HepG2 (cell line): ENCODE data around the gene LRRC45. TPM values are rescaled to one million over a fixed set of nuclear protein-coding genes. Genes with fewer than 3 reads are reported as not detected.

ENCODE experiments used
- EZH2 ChIP-seq: conservative IDR thresholded peaks from 2 replicates; pipeline ENCODE4 v1.6.1; 2012; ENCODE audit warnings: mild to moderate bottlenecking, low read depth, low read length, moderate library complexity
- GTF3A ChIP-seq: sonication (generic); formaldehyde crosslinking; conservative IDR thresholded peaks from 2 replicates; pipeline ENCODE4 v1.4.0; 2020; ENCODE audit warnings: mild to moderate bottlenecking, missing genetic modification reagents
- JARID2 ChIP-seq: sonication (generic); formaldehyde crosslinking; IDR thresholded peaks from 2 replicates; pipeline ENCODE4 v1.8.1; 2023; ENCODE audit warnings: missing genetic modification reagents, inconsistent platforms; ENCODE audit not compliant: insufficient replicate concordance
- MIER3 ChIP-seq: IDR thresholded peaks from 2 replicates; pipeline ENCODE4 v1.6.1; 2016; ENCODE audit warnings: missing compliant biosample characterization, borderline replicate concordance
- MTF1 ChIP-seq: sonication (generic); formaldehyde crosslinking; IDR thresholded peaks from 2 replicates; pipeline ENCODE4 v1.5.0; 2020; ENCODE audit warnings: missing genetic modification reagents
- SUZ12 ChIP-seq: fragments of 150-350 bp; IDR thresholded peaks from 2 replicates; pipeline ENCODE4 v1.6.1; 2014; ENCODE audit warnings: low read depth, low read length
- U2AF2 ChIP-seq: fragments of 200-400 bp; formaldehyde crosslinking; IDR thresholded peaks from 2 replicates; pipeline ENCODE4 v1.6.1; 2017; ENCODE audit warnings: low read depth, mild to moderate bottlenecking, low read length
- YEATS4 ChIP-seq: sonication (generic); formaldehyde crosslinking; IDR thresholded peaks from 2 replicates; pipeline ENCODE4 v1.4.0; 2020; ENCODE audit warnings: missing genetic modification reagents, borderline replicate concordance
- ZBTB20 ChIP-seq: sonication (generic); formaldehyde crosslinking; IDR thresholded peaks from 2 replicates; pipeline ENCODE4 v1.8.1; 2023; ENCODE audit warnings: missing genetic modification reagents, low read depth, mild to moderate bottlenecking, borderline replicate concordance
- ZBTB3 ChIP-seq: sonication (generic); formaldehyde crosslinking; IDR thresholded peaks from 2 replicates; pipeline ENCODE4 v1.4.0; 2020; ENCODE audit warnings: low read depth, mild to moderate bottlenecking, moderate library complexity, missing genetic modification reagents, borderline replicate concordance
- ZEB1 ChIP-seq: IDR thresholded peaks from 2 replicates; pipeline ENCODE4 v1.6.1; 2012; ENCODE audit warnings: mild to moderate bottlenecking, low read depth, inconsistent platforms; ENCODE audit not compliant: insufficient replicate concordance
- ZNF335 ChIP-seq: sonication (generic); formaldehyde crosslinking; IDR thresholded peaks from 2 replicates; pipeline ENCODE4 v1.4.0; 2020; ENCODE audit warnings: missing genetic modification reagents
- ZNF607 ChIP-seq: sonication (generic); formaldehyde crosslinking; IDR thresholded peaks from 2 replicates; pipeline ENCODE4 v1.5.1; 2020; ENCODE audit warnings: missing genetic modification reagents, mild to moderate bottlenecking, borderline replicate concordance
- ZNF761 ChIP-seq: sonication (generic); formaldehyde crosslinking; conservative IDR thresholded peaks from 2 replicates; pipeline ENCODE4 v1.4.0; 2020; ENCODE audit warnings: mild to moderate bottlenecking, missing genetic modification reagents
- polyA plus RNA-seq, 8 experiments: library from polyadenylated mRNA; depleted of rRNA in 3 of 8; stranded (reverse) in 7 of 8; unstranded in 1 of 8; fragments of >200 nt; fragmentation: Illumina TruSeq in 4 of 8; extraction: Trizol in 4 of 8; gene quantifications; 2 replicates each; pipeline versions ENCODE4 v1.2.1 to v1.2.3, GENCODE V29; 2011 to 2016; ENCODE audit warnings: low read depth in 4 of 8, missing spikeins in 1 of 8, mixed read lengths in 1 of 8; ENCODE audit not compliant: insufficient read depth in 1 of 8
- total RNA-seq, 5 experiments: library from RNA; depleted of rRNA; stranded (reverse); fragments of >200 nt; fragmentation: Illumina TruSeq; extraction: Trizol; gene quantifications; 2 replicates each; pipeline ENCODE4 v1.2.3, GENCODE V29; 2016; ENCODE audit warnings: low read depth in 1 of 5
- TF ChIP-seq, protein P1 (sequence below): sonication (generic); formaldehyde crosslinking; IDR thresholded peaks from 2 replicates; pipeline ENCODE4 v1.4.0; 2020; ENCODE audit warnings: missing genetic modification reagents, low read depth, mild to moderate bottlenecking, borderline replicate concordance
- TF ChIP-seq, protein P2 (sequence below): sonication (generic); formaldehyde crosslinking; IDR thresholded peaks from 2 replicates; pipeline ENCODE4 v1.4.0; 2020; ENCODE audit warnings: missing genetic modification reagents, borderline replicate concordance
- TF ChIP-seq, protein P3 (sequence below), 2 experiments: IDR thresholded peaks; 2 replicates each; pipeline ENCODE4 v1.6.1; 2011 to 2012; ENCODE audit warnings: low read length in 2 of 2, borderline replicate concordance in 1 of 2, low read depth in 1 of 2, mild to moderate bottlenecking in 1 of 2, moderate library complexity in 1 of 2

LRRC45 gene
- total and polyA plus RNA-seq, 2 of the 13 experiments (the other 11 are each of a cell fraction or from before 2014, with no cell fraction given): 11.6 to 48.1 TPM

DNA sequence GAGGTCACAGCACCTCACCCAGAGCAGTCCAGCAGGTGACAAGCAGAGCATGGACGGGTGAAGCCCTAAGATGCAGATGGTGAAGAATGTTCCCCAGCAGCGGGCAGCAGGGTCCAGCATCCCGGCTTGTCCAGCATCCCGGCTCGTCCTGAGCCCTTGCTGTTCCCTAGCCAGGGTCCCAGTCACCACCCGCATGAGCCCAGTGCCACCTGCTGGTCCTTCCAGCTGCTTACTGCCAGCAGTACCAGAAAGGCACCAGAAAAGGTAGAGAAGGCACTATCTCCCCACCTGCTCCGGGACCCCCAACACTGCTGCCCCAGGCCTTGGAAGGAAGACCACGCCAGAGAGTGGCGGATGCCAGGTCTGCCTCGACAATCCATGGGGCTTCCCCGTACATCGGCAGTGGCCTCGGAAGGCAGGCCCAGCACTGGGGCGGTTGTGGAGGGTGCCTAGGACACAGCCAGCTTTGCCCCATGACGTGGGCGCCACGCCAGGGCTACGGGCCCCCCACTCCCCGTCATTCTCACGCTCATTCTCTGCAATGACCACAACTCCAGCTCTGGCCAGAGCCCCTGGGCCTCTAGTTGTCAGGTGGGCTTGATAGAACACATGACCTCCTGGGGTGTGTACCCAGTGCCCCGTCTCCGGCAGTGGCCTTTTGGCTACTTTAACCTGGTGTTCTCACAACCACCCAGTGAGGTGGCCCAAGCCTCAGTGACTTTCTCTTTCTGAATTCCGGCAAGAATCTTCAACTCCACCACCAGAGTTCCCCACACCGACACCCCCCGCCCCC, 1.8 kb upstream of the LRRC45 start (continued):
- no peak for TF ChIP-seq SUZ12
- TF ChIP-seq MIER3 (CRISPR knock-in tag): peak; percentile 66; the same call in 1 of the 2 replicates
- TF ChIP-seq GTF3A (CRISPR knock-in tag): 0 out of 2 replicates have a peak, but pooled peaks have one; percentile 44
- TF ChIP-seq, protein P1, sequence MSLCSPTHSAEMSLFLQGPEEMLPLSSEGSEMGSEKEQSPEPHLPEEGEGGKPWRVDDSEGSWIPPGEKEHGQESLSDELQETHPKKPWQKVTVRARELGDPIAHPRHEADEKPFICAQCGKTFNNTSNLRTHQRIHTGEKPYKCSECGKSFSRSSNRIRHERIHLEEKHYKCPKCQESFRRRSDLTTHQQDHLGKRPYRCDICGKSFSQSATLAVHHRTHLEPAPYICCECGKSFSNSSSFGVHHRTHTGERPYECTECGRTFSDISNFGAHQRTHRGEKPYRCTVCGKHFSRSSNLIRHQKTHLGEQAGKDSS (CRISPR knock-in tag): no peak; the same call in 1 of the 2 replicates
- 0 out of 2 replicates have a peak, but pooled peaks have one; percentile 5 for TF ChIP-seq MTF1
- peak; percentile 81; the same call in 1 of the 2 replicates for TF ChIP-seq ZNF761 (CRISPR knock-in tag)
- no peak for TF ChIP-seq ZBTB3
- TF ChIP-seq ZNF607 (CRISPR knock-in tag): peak; percentile 82; the same call in 1 of the 2 replicates
- TF ChIP-seq, protein P2, sequence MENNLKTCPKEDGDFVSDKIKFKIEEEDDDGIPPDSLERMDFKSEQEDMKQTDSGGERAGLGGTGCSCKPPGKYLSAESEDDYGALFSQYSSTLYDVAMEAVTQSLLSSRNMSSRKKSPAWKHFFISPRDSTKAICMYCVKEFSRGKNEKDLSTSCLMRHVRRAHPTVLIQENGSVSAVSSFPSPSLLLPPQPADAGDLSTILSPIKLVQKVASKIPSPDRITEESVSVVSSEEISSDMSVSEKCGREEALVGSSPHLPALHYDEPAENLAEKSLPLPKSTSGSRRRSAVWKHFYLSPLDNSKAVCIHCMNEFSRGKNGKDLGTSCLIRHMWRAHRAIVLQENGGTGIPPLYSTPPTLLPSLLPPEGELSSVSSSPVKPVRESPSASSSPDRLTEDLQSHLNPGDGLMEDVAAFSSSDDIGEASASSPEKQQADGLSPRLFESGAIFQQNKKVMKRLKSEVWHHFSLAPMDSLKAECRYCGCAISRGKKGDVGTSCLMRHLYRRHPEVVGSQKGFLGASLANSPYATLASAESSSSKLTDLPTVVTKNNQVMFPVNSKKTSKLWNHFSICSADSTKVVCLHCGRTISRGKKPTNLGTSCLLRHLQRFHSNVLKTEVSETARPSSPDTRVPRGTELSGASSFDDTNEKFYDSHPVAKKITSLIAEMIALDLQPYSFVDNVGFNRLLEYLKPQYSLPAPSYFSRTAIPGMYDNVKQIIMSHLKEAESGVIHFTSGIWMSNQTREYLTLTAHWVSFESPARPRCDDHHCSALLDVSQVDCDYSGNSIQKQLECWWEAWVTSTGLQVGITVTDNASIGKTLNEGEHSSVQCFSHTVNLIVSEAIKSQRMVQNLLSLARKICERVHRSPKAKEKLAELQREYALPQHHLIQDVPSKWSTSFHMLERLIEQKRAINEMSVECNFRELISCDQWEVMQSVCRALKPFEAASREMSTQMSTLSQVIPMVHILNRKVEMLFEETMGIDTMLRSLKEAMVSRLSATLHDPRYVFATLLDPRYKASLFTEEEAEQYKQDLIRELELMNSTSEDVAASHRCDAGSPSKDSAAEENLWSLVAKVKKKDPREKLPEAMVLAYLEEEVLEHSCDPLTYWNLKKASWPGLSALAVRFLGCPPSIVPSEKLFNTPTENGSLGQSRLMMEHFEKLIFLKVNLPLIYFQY (CRISPR knock-in tag): peak; percentile 70; the same call in 1 of the 2 replicates
- no peak for TF ChIP-seq JARID2
- no peak for TF ChIP-seq U2AF2
- TF ChIP-seq ZNF335: peak; percentile 43; the same call in 1 of the 2 replicates
- TF ChIP-seq, protein P3, sequence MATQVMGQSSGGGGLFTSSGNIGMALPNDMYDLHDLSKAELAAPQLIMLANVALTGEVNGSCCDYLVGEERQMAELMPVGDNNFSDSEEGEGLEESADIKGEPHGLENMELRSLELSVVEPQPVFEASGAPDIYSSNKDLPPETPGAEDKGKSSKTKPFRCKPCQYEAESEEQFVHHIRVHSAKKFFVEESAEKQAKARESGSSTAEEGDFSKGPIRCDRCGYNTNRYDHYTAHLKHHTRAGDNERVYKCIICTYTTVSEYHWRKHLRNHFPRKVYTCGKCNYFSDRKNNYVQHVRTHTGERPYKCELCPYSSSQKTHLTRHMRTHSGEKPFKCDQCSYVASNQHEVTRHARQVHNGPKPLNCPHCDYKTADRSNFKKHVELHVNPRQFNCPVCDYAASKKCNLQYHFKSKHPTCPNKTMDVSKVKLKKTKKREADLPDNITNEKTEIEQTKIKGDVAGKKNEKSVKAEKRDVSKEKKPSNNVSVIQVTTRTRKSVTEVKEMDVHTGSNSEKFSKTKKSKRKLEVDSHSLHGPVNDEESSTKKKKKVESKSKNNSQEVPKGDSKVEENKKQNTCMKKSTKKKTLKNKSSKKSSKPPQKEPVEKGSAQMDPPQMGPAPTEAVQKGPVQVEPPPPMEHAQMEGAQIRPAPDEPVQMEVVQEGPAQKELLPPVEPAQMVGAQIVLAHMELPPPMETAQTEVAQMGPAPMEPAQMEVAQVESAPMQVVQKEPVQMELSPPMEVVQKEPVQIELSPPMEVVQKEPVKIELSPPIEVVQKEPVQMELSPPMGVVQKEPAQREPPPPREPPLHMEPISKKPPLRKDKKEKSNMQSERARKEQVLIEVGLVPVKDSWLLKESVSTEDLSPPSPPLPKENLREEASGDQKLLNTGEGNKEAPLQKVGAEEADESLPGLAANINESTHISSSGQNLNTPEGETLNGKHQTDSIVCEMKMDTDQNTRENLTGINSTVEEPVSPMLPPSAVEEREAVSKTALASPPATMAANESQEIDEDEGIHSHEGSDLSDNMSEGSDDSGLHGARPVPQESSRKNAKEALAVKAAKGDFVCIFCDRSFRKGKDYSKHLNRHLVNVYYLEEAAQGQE (IDR thresholded peaks at IDR 0.05; ENCODE audit: borderline replicate concordance in 1 of 2, low read depth in 1 of 2, low read length in 2 of 2): no peak
- no peak for TF ChIP-seq EZH2
- peak; percentile 61 for TF ChIP-seq ZEB1
- peak; percentile 37; the same call in 1 of the 2 replicates for TF ChIP-seq ZBTB20 (CRISPR knock-in tag)
- peak; percentile 68; the same call in 1 of the 2 replicates for TF ChIP-seq YEATS4
